Measurements from ENCODE around the gene SLC10A1.

Gene SLC10A1

DNA sequence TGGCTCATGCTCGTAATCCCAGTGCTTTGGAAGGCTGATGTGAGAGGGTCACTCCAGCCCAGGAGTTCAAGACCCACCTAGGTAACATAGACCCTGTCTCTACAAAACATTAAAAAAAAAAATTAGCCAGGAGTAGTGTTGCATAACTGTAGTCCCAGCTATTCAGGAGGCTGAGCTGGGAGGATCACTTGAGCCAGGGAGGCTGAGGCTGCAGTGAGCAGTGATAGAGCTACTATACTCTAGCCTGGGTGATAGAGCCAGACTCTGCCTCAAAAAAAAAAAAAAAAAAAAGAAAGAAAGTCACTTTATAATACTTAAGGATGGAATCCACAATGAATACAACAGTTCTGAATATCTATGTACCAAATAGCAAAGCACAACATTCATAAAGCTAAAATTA lies 10.2 kb upstream of the SLC10A1 start:
- Mint-ChIP-seq H3K36me3 (ENCODE audit: low read depth) (no peaks in the 10 kb centered on the region), H3K27me3 (ENCODE audit: low read depth) (peaks cover 22% of the 10 kb centered on the region), H3K4me3 (no peak overlapping the region), H3K27ac (no peak overlapping the region), H3K9me3 (no peaks in the 10 kb centered on the region), H3K4me1 (no peaks in the 10 kb centered on the region)
- TF ChIP-seq, protein P1, sequence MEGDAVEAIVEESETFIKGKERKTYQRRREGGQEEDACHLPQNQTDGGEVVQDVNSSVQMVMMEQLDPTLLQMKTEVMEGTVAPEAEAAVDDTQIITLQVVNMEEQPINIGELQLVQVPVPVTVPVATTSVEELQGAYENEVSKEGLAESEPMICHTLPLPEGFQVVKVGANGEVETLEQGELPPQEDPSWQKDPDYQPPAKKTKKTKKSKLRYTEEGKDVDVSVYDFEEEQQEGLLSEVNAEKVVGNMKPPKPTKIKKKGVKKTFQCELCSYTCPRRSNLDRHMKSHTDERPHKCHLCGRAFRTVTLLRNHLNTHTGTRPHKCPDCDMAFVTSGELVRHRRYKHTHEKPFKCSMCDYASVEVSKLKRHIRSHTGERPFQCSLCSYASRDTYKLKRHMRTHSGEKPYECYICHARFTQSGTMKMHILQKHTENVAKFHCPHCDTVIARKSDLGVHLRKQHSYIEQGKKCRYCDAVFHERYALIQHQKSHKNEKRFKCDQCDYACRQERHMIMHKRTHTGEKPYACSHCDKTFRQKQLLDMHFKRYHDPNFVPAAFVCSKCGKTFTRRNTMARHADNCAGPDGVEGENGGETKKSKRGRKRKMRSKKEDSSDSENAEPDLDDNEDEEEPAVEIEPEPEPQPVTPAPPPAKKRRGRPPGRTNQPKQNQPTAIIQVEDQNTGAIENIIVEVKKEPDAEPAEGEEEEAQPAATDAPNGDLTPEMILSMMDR (IDR thresholded peaks at IDR 0.05; ENCODE audit: unreplicated experiment in 3 of 3): no peak

DNA sequence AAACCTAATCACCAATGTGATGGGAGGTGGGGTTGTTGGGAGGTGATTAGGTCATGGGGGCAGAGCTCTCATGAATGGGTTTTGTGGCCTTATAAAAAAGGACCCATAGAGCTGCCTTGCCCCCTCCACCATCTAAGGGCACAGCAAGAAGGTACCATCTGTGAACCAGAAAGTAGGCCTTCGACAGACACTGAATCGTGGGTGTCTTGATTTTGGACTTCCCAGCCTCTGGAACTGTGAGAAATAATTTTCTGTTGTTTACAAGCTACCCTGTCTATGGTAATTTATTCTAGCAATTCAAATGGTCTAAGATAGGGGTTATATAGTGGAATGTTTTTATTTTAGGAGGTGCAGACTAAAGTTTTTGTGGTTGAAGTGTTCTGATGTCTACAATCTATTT lies 7.9 kb upstream of the SLC10A1 start:
- H3K4me1 Mint-ChIP-seq: no peaks in the 10 kb centered on the region
- no peak overlapping the region for H3K4me3 Mint-ChIP-seq
- no peaks in the 10 kb centered on the region for H3K36me3 Mint-ChIP-seq (ENCODE audit: low read depth)
- H3K27me3 Mint-ChIP-seq (ENCODE audit: low read depth): peaks cover 12% of the 10 kb centered on the region
- H3K27ac Mint-ChIP-seq: no peak overlapping the region
- H3K9me3 Mint-ChIP-seq: no peaks in the 10 kb centered on the region
- TF ChIP-seq, protein P1 (IDR thresholded peaks at IDR 0.05; ENCODE audit: unreplicated experiment in 3 of 3): no peak

DNA sequence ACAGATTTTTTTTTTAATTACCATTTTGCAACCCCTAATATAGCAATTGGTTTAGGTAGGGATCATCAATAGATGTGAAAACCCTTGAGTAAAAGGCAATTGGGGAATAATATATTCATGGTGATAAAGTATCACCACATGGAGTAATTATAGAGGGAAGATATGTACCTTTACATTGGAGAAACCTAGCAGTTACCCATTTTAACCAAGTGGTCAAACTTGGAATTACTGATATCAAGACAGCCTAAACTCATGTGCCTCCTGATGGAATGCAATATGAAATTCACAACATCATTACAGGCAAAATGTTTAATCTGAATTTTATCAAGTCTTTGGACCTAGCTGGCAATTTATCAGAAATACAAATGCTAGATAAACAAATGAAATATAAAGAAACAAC lies 6.7 kb upstream of the SLC10A1 start:
- no peaks in the 10 kb centered on the region for H3K9me3 Mint-ChIP-seq
- TF ChIP-seq, protein P1 (IDR thresholded peaks at IDR 0.05; ENCODE audit: unreplicated experiment in 3 of 3): no peak
- no peak overlapping the region for H3K4me3 Mint-ChIP-seq
- H3K36me3 Mint-ChIP-seq (ENCODE audit: low read depth): no peaks in the 10 kb centered on the region
- H3K27me3 Mint-ChIP-seq (ENCODE audit: low read depth): peaks cover 7% of the 10 kb centered on the region
- H3K27ac Mint-ChIP-seq: no peak overlapping the region
- H3K4me1 Mint-ChIP-seq: no peaks in the 10 kb centered on the region

DNA sequence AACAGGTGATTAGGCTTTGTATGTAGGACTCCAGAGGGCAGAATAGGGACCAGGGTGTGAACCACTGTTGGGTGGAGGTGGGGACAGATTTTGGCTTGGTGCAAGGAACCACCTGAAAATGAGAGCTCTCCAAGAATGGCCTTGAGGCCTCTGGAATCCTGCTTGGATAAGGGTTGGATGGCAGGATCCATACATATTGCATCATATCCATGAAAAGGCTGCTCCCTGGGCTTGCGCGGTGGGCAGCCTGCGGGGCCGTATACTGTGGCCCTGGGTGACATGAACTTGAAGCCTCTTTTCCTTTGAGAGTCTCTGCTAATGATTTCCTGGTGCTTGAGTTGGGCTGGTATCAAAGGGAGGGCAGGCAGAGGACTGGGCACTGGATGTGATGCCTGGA lies 1.3 kb upstream of the SLC10A1 start:
- TF ChIP-seq, protein P1 (IDR thresholded peaks at IDR 0.05; ENCODE audit: unreplicated experiment in 3 of 3): no peak
- H3K9me3 Mint-ChIP-seq: no peaks in the 10 kb centered on the region
- H3K36me3 Mint-ChIP-seq (ENCODE audit: low read depth): no peaks in the 10 kb centered on the region
- no peak overlapping the region for H3K4me3 Mint-ChIP-seq
- no peak overlapping the region for H3K27ac Mint-ChIP-seq
- no peaks in the 10 kb centered on the region for H3K4me1 Mint-ChIP-seq
- H3K27me3 Mint-ChIP-seq (ENCODE audit: low read depth): peaks cover 10% of the 10 kb centered on the region

DNA sequence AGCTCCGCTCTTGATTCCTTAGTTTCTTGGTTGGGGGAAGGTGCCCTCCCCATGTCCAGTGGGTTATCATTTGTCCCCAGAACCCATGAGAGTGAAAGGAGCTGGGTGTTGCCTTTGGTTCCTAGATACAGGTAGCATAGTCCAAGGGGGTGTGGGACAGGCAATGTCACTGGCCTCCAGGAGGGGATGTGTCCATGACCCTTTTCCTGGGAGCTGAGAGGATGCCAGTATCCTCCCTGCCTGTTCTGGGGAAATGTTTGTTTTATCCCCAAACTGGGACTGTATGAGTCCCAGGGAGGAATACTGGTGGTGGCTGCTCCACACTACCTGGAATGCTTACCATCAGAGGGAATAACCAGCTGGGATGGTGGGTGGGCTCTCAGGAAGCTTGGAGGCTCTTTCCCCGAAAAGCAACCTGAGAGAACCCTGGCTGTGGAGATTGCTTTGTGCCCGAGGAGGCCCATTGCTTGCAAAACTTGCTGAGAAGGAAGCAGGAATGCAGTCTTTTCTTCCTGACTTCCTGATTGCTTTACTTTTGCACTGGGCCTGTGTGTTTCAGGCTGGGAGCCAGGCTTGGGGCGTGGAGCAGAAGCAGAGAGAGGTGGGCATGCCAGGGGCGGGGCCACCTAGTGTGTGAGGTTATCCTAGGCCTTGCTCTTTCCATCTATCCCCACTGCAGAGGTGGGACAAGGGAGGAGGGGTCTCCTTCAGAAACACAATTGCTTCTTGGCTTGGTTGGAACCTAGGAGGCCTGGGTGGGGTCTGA lies 715 bp upstream of the SLC10A1 start:
- TF ChIP-seq, protein P1 (IDR thresholded peaks at IDR 0.05; ENCODE audit: unreplicated experiment in 3 of 3): no peak
- no peak overlapping the region for H3K27ac Mint-ChIP-seq
- H3K4me3 Mint-ChIP-seq: no peak overlapping the region
- no peaks in the 10 kb centered on the region for H3K4me1 Mint-ChIP-seq
- H3K36me3 Mint-ChIP-seq (ENCODE audit: low read depth): no peaks in the 10 kb centered on the region
- H3K9me3 Mint-ChIP-seq: no peaks in the 10 kb centered on the region
- peaks cover 10% of the 10 kb centered on the region for H3K27me3 Mint-ChIP-seq (ENCODE audit: low read depth)

DNA sequence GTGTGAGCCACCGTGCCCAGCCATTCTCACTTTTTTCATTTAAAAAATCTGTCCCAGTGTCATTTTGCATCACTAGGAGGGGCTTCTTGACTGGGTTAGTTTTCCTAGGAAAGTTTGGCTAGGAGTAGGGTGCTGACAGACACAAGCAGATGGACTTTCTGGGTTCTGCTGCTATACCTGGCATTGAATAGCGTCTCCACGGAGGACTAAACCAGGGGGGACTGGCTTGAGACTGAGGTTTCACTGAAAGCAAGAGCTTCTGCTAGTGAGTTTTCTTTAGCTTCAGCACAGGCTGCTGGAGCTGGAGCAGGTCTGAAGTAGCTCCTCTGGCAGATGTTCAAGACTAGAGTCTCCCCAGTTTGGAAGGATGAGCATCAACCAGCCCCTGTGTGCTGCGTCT lies 1.4 kb downstream of the SLC10A1 start:
- Mint-ChIP-seq H3K36me3 (ENCODE audit: low read depth) (no peaks in the 10 kb centered on the region), H3K4me3 (no peak overlapping the region), H3K9me3 (no peaks in the 10 kb centered on the region), H3K27me3 (ENCODE audit: low read depth) (peaks cover 7% of the 10 kb centered on the region), H3K27ac (no peak overlapping the region), H3K4me1 (no peaks in the 10 kb centered on the region)
- TF ChIP-seq, protein P1 (IDR thresholded peaks at IDR 0.05; ENCODE audit: unreplicated experiment in 3 of 3): no peak

Data from nephron (organoid).